CD4-positive, alpha-beta memory T cell (primary cell): ENCODE measurements around the gene CTNNAL1. TPM values are rescaled to one million over a fixed set of nuclear protein-coding genes. Genes with fewer than 3 reads are reported as not detected.

Source experiments
- CTCF ChIA-PET: fragments of 350-600 bp; sonication (Branson Sonifier 250); formaldehyde crosslinking; loops from one replicate; lab custom pipeline; 2021; ENCODE audit warnings: inconsistent platforms; ENCODE audit not compliant: partially characterized antibody; lab: Charles Lee
- POLR2A ChIA-PET: fragments of 350-600 bp; sonication (Branson Sonifier 250); formaldehyde crosslinking; loops from one replicate; lab custom pipeline; 2021; ENCODE audit not compliant: partially characterized antibody; lab: Charles Lee
- DNase-seq, 5 donors: peaks; one replicate each; pipeline versions ENCODE4 v3.0.0 to v3.0.0-alpha.2; 2020 to 2022; ENCODE audit warnings: mixed read lengths in 1 of 5
- H3K27ac ChIP-seq: one replicate; pipeline ENCODE4 v1.7.0; 2013; ENCODE audit warnings: low read depth, low read length
- H3K27me3 ChIP-seq: 2 replicates; pipeline ENCODE4 v1.7.0; 2013; ENCODE audit warnings: mild to moderate bottlenecking, low read length, moderate library complexity; ENCODE audit not compliant: insufficient read depth
- H3K36me3 ChIP-seq: 2 replicates; pipeline ENCODE4 v1.7.0; 2013; ENCODE audit warnings: mild to moderate bottlenecking, low read length, moderate library complexity; ENCODE audit not compliant: insufficient read depth
- H3K4me1 ChIP-seq: 2 replicates; pipeline ENCODE4 v1.7.0; 2013; ENCODE audit warnings: mild to moderate bottlenecking, low read length, moderate library complexity; ENCODE audit not compliant: insufficient read depth
- H3K4me3 ChIP-seq, 2 donors: one replicate each; pipeline ENCODE4 v1.7.0; 2013; ENCODE audit warnings: low read length in 2 of 2, mild to moderate bottlenecking in 1 of 2
- H3K9me3 ChIP-seq, 2 donors: one replicate each; pipeline ENCODE4 v1.7.0; 2013; ENCODE audit warnings: low read length in 2 of 2, control low read depth in 1 of 2; ENCODE audit not compliant: control insufficient read depth in 1 of 2
- H3K27ac Mint-ChIP-seq, 7 donors: one replicate each; pipeline ENCODE4 v1.8.0; 2020 to 2021; ENCODE audit warnings: mixed read lengths in 7 of 7, mild to moderate bottlenecking in 6 of 7, inconsistent platforms in 3 of 7, moderate library complexity in 3 of 7
- H3K27me3 Mint-ChIP-seq, 2 donors: one replicate each; pipeline ENCODE4 v1.8.0; 2020 to 2021; ENCODE audit warnings: mixed read lengths in 2 of 2
- H3K36me3 Mint-ChIP-seq, 2 donors: one replicate each; pipeline ENCODE4 v1.8.0; 2020 to 2021; ENCODE audit warnings: mixed read lengths in 2 of 2, inconsistent platforms in 1 of 2, mild to moderate bottlenecking in 1 of 2
- H3K4me1 Mint-ChIP-seq, 4 donors: one replicate each; pipeline ENCODE4 v1.8.0; 2020 to 2021; ENCODE audit warnings: mixed read lengths in 4 of 4, mild to moderate bottlenecking in 1 of 4
- H3K4me3 Mint-ChIP-seq, 8 donors: one replicate each; pipeline ENCODE4 v1.8.0; 2020 to 2021; ENCODE audit warnings: mixed read lengths in 8 of 8, mild to moderate bottlenecking in 7 of 8, moderate library complexity in 6 of 8, inconsistent platforms in 3 of 8
- H3K9me3 Mint-ChIP-seq, 8 donors: one replicate each; pipeline ENCODE4 v1.8.0; 2020 to 2021; ENCODE audit warnings: mixed read lengths in 8 of 8, mild to moderate bottlenecking in 5 of 8, inconsistent platforms in 3 of 8, moderate library complexity in 1 of 8
- intact Hi-C: fragments of 100-400 bp; cut with micrococcal nuclease; formaldehyde crosslinking; loops from one replicate; pipeline ENCODE4 v1.15.1; 2023
- polyA plus RNA-seq, 2 donors: library from polyadenylated mRNA; unstranded; fragments of 300-500 nt; fragmentation: Illumina TruSeq; gene quantifications; one replicate each; pipeline ENCODE4 v1.2.3, GENCODE V29; 2021
- total RNA-seq, 2 experiments: library from RNA; stranded (reverse); gene quantifications; one replicate each; pipeline ENCODE4 v1.2.3, GENCODE V29; 2021

CTNNAL1 gene
- total and polyA plus RNA-seq, 4 experiments from 2014 or later, result 1.8 to 3.3 (median 2.5) TPM

DNA sequence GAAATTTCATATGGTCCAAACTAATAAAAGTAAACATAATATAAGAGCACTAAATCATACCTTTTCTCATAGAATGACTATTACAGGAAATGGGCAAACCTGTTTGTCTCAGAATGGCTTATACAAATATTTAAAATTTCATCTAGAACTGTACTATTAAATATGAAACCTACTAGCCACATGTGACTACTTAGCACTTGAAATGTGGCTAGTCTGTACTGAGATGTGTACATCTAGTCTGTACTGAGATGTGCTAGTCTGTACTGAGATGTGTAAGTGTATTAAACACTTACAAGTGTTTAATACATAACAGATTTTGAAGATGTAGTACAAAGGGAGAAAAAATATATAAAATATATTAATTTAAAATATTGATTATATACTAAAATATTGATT, 56.7 kb downstream of the CTNNAL1 start:
- Mint-ChIP-seq H3K36me3 (no peaks in the 10 kb centered on the region), H3K9me3 (no peaks in the 10 kb centered on the region), H3K27me3 (no peaks in the 10 kb centered on the region), H3K4me1 (no peaks in the 10 kb centered on the region), H3K4me3 (no peak overlapping the region), H3K27ac (no peak overlapping the region)
- POLR2A ChIA-PET, result no interaction called here
- intact Hi-C loops, result no loop called here
- no peak for DNase-seq
- CTCF ChIA-PET, result no interaction called here
- Histone ChIP-seq H3K27ac (no peak overlapping the region), H3K36me3 (no peaks in the 10 kb centered on the region), H3K4me3 (no peak overlapping the region), H3K27me3 (no peaks in the 10 kb centered on the region), H3K4me1 (no peaks in the 10 kb centered on the region), H3K9me3 (no peaks in the 10 kb centered on the region)

DNA sequence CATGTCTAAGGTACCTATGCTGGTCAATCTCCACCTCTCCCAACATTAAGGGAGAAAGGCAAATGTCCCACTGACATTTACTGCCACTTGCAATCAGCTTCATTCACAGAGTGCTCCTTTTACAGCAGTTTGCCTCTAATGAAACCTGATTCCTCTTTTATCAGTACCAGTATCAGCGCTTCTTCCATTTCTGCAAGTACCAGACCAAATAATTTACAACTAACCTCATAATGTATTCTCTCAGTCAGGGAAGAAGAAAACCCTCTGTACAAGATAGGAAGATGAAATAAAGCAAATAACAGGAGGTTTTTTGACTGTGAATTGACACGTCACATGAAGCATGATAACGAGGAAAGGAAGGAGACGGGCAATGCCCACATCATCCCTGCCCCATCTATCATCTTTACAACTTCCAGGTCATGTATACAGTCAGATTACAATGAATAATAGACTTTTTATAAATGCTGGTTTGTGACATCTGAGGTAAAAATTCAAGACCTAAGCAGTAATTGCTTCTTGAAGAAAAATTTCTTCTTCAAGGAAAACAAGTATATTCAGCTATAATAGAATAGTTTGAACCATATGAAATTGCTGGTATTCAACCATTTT, 57.2 kb downstream of the CTNNAL1 start:
- H3K27ac Mint-ChIP-seq, result no peak overlapping the region
- ChIA-PET CTCF (no interaction called here), POLR2A (no interaction called here)
- H3K27ac ChIP-seq, result no peak overlapping the region
- H3K9me3 Mint-ChIP-seq, result no peaks in the 10 kb centered on the region
- no peaks in the 10 kb centered on the region for H3K9me3 ChIP-seq
- no peaks in the 10 kb centered on the region for H3K27me3 ChIP-seq
- no peaks in the 10 kb centered on the region for H3K4me1 ChIP-seq
- no peak overlapping the region for H3K4me3 Mint-ChIP-seq
- intact Hi-C loops, result no loop called here
- no peaks in the 10 kb centered on the region for H3K36me3 ChIP-seq
- no peak for DNase-seq
- no peak overlapping the region for H3K4me3 ChIP-seq
- no peaks in the 10 kb centered on the region for H3K4me1 Mint-ChIP-seq
- no peaks in the 10 kb centered on the region for H3K36me3 Mint-ChIP-seq
- no peaks in the 10 kb centered on the region for H3K27me3 Mint-ChIP-seq

DNA sequence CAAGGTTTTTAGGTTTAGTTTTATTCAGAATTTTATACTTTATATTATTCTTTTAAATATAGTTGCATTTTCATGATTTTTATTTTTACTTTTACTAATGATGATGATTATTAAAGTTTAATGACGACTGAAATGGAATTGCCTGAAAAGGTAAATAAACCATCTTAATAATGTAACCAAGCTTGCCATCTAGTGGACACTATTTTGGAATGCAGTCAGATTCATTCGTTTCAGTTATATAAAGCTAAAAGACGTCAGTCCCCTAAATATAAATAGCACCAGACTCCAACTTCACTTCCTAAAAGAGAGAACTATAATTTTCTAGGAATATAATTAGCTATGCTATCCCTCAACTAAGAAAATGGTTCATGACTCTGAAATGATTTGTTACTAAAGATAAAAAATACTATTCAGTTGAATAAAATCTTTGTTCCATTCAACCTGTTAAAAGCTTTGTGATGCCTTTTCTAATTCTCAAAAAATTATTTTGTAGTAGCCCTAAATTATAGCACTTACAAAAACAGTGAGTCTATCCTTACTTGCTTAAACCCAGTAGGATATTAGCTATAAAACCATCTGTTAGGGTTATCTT, 59.2 kb downstream of the CTNNAL1 start:
- H3K4me3 ChIP-seq, result no peak overlapping the region
- DNase-seq, result peak in 4 of 5 donors; percentile 23 to 28 (median 26)
- CTCF ChIA-PET, result interaction anchor here (0.6 to 3.3 kb wide), 21 partner anchors 8 to 1613 kb away, joined by 3 to 15 read pairs (median 4); no protein-coding TSS in a partner anchor

DNA sequence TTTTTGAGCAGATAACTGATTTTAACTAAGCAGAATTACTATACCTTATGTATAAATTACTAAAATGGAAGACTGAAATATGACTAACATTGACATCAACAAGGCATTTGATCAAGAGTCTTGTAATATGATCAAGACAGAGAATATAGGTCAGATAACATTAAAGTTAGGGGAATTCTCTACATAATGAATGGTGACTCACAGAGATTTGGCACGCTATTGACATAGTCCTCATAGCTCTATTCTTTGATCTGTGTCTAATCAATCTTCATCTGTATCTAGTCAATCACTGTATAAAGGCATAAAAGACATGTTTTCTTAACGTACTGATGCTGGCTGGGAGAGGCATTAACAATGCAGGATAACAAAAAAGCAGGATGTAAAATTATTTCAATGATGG, 61.7 kb downstream of the CTNNAL1 start:
- POLR2A ChIA-PET, result no interaction called here
- CTCF ChIA-PET, result interaction anchor here (0.7 to 2.7 kb wide), 4 partner anchors 10 to 247 kb away, joined by 3 to 7 read pairs (median 4); no protein-coding TSS in a partner anchor
- intact Hi-C loops, result loop anchor here (5.0 kb wide), 2 partner anchors 61 to 214 kb away; partner anchors contain the start of gene CTNNAL1

More for the DNA sequence above, 59.2 kb downstream of the CTNNAL1 start:
- Mint-ChIP-seq H3K27ac (no peak overlapping the region), H3K9me3 (no peaks in the 10 kb centered on the region), H3K4me3 (no peak overlapping the region), H3K4me1 (no peaks in the 10 kb centered on the region), H3K36me3 (no peaks in the 10 kb centered on the region), H3K27me3 (no peaks in the 10 kb centered on the region)
- no peak overlapping the region for H3K27ac ChIP-seq
- intact Hi-C loops, result loop anchor here (2.0 to 5.0 kb wide), 3 partner anchors 58 to 217 kb away; partner anchors contain the start of gene CTNNAL1
- no peaks in the 10 kb centered on the region for H3K27me3 ChIP-seq
- POLR2A ChIA-PET, result no interaction called here
- H3K4me1 ChIP-seq, result no peaks in the 10 kb centered on the region
- no peaks in the 10 kb centered on the region for H3K36me3 ChIP-seq
- no peaks in the 10 kb centered on the region for H3K9me3 ChIP-seq

DNA sequence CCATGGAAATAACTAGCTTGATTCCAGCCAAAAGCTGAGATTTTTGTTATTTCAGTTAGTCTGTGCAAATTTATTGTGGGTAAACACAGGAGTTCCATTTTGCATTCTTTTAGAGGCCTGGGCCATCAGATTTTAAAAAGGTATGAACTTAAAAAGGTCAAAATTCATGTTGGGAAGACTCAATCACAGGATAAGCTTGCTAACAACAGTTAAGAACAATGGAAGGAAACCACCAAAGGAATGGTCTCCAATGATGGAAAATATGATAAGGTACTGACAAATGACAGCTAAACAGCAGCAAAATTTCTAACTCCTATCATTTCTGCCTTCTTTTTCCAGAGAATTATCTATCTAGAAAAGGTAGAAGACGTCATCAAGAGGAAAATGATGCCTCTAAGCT, 63.1 kb downstream of the CTNNAL1 start:
- POLR2A ChIA-PET, result no interaction called here
- Mint-ChIP-seq H3K4me1 (no peaks in the 10 kb centered on the region), H3K27ac (no peak overlapping the region), H3K36me3 (no peaks in the 10 kb centered on the region), H3K9me3 (no peaks in the 10 kb centered on the region), H3K4me3 (no peak overlapping the region), H3K27me3 (no peaks in the 10 kb centered on the region)
- H3K27ac ChIP-seq, result no peak overlapping the region
- H3K9me3 ChIP-seq, result no peaks in the 10 kb centered on the region
- no peaks in the 10 kb centered on the region for H3K36me3 ChIP-seq
- CTCF ChIA-PET, result interaction anchor here (1.0 to 2.7 kb wide), 4 partner anchors 9 to 249 kb away, joined by 3 to 7 read pairs (median 4); no protein-coding TSS in a partner anchor
- no peak overlapping the region for H3K4me3 ChIP-seq
- DNase-seq, result no peak
- H3K4me1 ChIP-seq, result no peaks in the 10 kb centered on the region
- no peaks in the 10 kb centered on the region for H3K27me3 ChIP-seq
- intact Hi-C loops, result loop anchor here (5.0 kb wide), 2 partner anchors 62 to 213 kb away; partner anchors contain the start of gene CTNNAL1

More for the DNA sequence above, 61.7 kb downstream of the CTNNAL1 start:
- no peaks in the 10 kb centered on the region for H3K4me1 Mint-ChIP-seq
- no peak overlapping the region for H3K4me3 ChIP-seq
- H3K27me3 ChIP-seq, result no peaks in the 10 kb centered on the region
- H3K27me3 Mint-ChIP-seq, result no peaks in the 10 kb centered on the region
- no peak for DNase-seq
- H3K27ac ChIP-seq, result no peak overlapping the region
- no peaks in the 10 kb centered on the region for H3K9me3 ChIP-seq
- no peaks in the 10 kb centered on the region for H3K4me1 ChIP-seq
- H3K27ac Mint-ChIP-seq, result no peak overlapping the region
- H3K36me3 Mint-ChIP-seq, result no peaks in the 10 kb centered on the region
- no peaks in the 10 kb centered on the region for H3K9me3 Mint-ChIP-seq
- no peak overlapping the region for H3K4me3 Mint-ChIP-seq
- H3K36me3 ChIP-seq, result no peaks in the 10 kb centered on the region

DNA sequence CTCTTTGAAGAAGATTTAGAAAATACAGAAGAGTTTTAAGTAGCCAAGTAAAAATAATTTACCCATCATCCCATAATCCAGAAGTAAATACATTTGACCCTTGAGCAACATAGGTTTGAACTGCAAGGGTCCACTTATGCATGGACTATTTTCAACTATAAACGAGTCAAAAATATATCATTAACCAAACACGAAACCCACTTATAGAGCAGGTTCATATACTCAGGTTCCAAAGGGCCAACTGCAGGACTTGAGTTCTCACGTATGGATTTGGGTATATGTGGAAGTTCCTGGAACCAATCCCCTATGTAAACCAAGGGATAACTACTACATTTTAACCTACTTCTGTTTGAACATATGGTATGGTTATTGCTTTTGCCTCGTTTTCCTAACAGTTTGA, 73.3 kb downstream of the CTNNAL1 start:
- no peaks in the 10 kb centered on the region for H3K36me3 ChIP-seq
- no peak for DNase-seq
- Mint-ChIP-seq H3K27ac (no peak overlapping the region), H3K4me3 (no peak overlapping the region), H3K9me3 (no peaks in the 10 kb centered on the region), H3K4me1 (peaks cover 5 to 12% (median 5%) of the 10 kb centered on the region in 4 donors), H3K27me3 (no peaks in the 10 kb centered on the region), H3K36me3 (peaks cover 17 to 24% of the 10 kb centered on the region in 2 donors)
- intact Hi-C loops, result no loop called here
- ChIA-PET CTCF (no interaction called here), POLR2A (no interaction called here)
- no peak overlapping the region for H3K4me3 ChIP-seq
- H3K4me1 ChIP-seq, result peaks cover 9% of the 10 kb centered on the region
- no peaks in the 10 kb centered on the region for H3K9me3 ChIP-seq
- no peaks in the 10 kb centered on the region for H3K27me3 ChIP-seq
- H3K27ac ChIP-seq, result no peak overlapping the region

DNA sequence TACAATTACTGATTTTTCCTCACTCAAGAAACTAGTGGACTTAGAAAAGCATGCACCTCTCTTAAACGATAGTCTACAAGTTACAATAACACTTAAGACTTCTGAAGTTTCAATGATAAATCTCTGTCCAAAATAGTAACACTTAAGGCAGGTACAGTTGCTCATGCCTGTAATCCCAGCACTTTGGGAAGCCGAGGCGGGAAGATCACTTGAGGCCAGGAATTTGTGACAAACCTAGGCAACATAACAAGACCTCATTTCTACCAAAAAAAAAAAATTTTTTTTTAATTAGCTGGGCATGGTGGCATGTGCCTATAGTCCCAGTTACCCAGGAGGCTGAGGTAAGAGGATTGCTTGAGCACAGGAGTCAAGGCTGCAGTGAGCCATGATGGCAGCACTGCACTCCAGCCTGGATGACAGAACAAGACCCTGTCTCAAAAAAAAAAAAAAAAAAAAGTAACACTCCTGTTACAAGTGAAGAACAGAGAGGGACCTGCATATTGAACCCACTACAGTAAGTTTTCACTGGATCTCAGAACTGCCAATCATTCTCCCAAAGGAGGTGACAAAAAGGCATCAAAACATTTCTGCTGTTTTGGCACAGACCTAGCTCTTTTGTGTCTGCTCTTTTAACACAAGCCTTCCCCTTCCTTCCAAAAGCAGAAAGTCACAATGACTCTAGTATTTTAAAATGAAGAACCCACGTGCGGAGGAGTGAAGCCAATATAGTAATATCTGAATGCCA, 75.6 kb downstream of the CTNNAL1 start:
- Mint-ChIP-seq H3K36me3 (peaks cover 17 to 39% of the 10 kb centered on the region in 2 donors), H3K27me3 (no peaks in the 10 kb centered on the region)
- POLR2A ChIA-PET, result no interaction called here

More for the DNA sequence above, 75.6 kb downstream of the CTNNAL1 start:
- Mint-ChIP-seq H3K4me3 (no peak overlapping the region), H3K4me1 (peaks cover 15 to 33% (median 19%) of the 10 kb centered on the region in 4 donors), H3K9me3 (peaks cover 0 to 4% (median 0%) of the 10 kb centered on the region in 8 donors), H3K27ac (peak overlapping the region in 1 of 7 donors; percentile 64)
- H3K27me3 ChIP-seq, result no peaks in the 10 kb centered on the region
- no peak for DNase-seq
- H3K9me3 ChIP-seq, result no peaks in the 10 kb centered on the region
- H3K27ac ChIP-seq, result no peak overlapping the region
- H3K4me1 ChIP-seq, result peaks cover 20% of the 10 kb centered on the region
- no peaks in the 10 kb centered on the region for H3K36me3 ChIP-seq
- CTCF ChIA-PET, result interaction anchor here (0.7 kb wide), 1 partner anchor 509 kb away, joined by 3 read pairs; no protein-coding TSS in a partner anchor
- no peak overlapping the region for H3K4me3 ChIP-seq
- intact Hi-C loops, result no loop called here
